Panc1 (cell line): ENCODE measurements around the gene UBN2.
"Not testable (repeated sequence)": the region's sequence is repeated elsewhere in the genome, so short reads cannot be mapped to it uniquely, and the experiment has no call there.

ENCODE experiments used
- POLR2AphosphoS5 ChIP-seq: IDR thresholded peaks from 2 replicates; pipeline ENCODE4 v1.6.1; 2012; ENCODE audit warnings: mild to moderate bottlenecking, low read depth, low read length, moderate library complexity
- REST ChIP-seq, 2 experiments: IDR thresholded peaks; 2 replicates each; pipeline ENCODE4 v1.6.1; 2011 to 2012; ENCODE audit warnings: low read depth in 2 of 2, control low read depth in 1 of 2, low read length in 1 of 2, mild to moderate bottlenecking in 1 of 2, moderate library complexity in 1 of 2; ENCODE audit not compliant: insufficient read depth in 1 of 2
- SIN3A ChIP-seq: IDR thresholded peaks from 2 replicates; pipeline ENCODE4 v1.6.1; 2012; ENCODE audit warnings: low read depth, mild to moderate bottlenecking, low read length, moderate library complexity, borderline replicate concordance; ENCODE audit not compliant: insufficient read depth
- TF ChIP-seq, protein P1 (sequence below): fragments of 450-650 bp; IDR thresholded peaks from 2 replicates; pipeline ENCODE4 v1.5.1; 2017; ENCODE audit warnings: mild to moderate bottlenecking

GRCh38 chr7:139226158-139226515, 4.9 kb upstream of the UBN2 start:
- TF ChIP-seq, protein P1, sequence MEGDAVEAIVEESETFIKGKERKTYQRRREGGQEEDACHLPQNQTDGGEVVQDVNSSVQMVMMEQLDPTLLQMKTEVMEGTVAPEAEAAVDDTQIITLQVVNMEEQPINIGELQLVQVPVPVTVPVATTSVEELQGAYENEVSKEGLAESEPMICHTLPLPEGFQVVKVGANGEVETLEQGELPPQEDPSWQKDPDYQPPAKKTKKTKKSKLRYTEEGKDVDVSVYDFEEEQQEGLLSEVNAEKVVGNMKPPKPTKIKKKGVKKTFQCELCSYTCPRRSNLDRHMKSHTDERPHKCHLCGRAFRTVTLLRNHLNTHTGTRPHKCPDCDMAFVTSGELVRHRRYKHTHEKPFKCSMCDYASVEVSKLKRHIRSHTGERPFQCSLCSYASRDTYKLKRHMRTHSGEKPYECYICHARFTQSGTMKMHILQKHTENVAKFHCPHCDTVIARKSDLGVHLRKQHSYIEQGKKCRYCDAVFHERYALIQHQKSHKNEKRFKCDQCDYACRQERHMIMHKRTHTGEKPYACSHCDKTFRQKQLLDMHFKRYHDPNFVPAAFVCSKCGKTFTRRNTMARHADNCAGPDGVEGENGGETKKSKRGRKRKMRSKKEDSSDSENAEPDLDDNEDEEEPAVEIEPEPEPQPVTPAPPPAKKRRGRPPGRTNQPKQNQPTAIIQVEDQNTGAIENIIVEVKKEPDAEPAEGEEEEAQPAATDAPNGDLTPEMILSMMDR = not testable (repeated sequence)
- TF ChIP-seq REST (IDR thresholded peaks at IDR 0.05; ENCODE audit: insufficient read depth in 1 of 2, low read depth in 2 of 2, low read length in 1 of 2); POLR2AphosphoS5; SIN3A: not testable (repeated sequence)
